C4-2B (cell line): ENCODE measurements around the gene DCLK1.
A peak's percentile ranks its signal among the peaks of the same experiment; 100 is the strongest.

ENCODE experiments used
- H3K27ac ChIP-seq: fragments of 450-650 bp; 2 replicates; pipeline ENCODE4 v1.5.1; 2017
- ZFX ChIP-seq: fragments of 450-650 bp; IDR thresholded peaks from 2 replicates; pipeline ENCODE4 v1.6.1; 2017
- TF ChIP-seq, protein P1 (sequence below): fragments of 450-650 bp; conservative IDR thresholded peaks from 2 replicates; pipeline ENCODE4 v1.5.1; 2017; ENCODE audit warnings: mild to moderate bottlenecking

DCLK1 gene

DNA sequence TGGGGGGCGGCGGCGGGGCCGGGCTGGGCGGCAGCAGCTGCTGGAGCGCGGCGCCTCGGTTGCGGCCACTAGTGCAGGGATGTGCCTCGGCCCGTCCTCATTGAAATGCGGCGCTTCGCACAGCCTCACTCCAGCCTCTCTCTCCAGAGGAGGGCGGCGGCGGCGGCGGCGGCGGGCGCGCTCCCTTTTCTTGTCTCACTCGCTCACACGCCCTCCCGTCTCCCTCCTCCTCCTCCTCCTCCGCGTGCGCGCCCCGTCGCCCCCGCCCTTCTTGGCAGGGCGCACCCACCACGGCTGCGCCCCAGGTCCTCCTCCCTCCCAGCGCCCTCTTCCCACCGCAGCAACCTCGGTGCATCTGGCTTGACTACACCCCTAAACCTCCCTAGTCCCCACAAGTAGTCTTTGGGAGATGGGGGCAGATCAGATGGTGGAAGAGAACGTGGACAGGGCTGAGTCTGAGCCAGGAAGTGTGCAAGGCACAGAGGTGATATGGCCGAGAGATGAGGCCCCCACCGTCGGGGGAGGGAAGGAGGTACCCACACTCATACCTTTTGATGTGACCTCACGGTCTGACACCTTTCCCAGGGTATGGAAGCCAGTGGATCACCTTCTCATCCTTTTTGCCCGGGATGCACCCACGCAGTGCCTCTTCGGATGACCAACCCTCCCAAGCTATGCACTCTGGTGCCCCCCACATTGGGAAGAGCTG is at the start of gene DCLK1:
TSS of gene DCLK1 (minus strand) at position 161 of the 709 bp plus-strand sequence.
- no peak for TF ChIP-seq ZFX
- TF ChIP-seq, protein P1, sequence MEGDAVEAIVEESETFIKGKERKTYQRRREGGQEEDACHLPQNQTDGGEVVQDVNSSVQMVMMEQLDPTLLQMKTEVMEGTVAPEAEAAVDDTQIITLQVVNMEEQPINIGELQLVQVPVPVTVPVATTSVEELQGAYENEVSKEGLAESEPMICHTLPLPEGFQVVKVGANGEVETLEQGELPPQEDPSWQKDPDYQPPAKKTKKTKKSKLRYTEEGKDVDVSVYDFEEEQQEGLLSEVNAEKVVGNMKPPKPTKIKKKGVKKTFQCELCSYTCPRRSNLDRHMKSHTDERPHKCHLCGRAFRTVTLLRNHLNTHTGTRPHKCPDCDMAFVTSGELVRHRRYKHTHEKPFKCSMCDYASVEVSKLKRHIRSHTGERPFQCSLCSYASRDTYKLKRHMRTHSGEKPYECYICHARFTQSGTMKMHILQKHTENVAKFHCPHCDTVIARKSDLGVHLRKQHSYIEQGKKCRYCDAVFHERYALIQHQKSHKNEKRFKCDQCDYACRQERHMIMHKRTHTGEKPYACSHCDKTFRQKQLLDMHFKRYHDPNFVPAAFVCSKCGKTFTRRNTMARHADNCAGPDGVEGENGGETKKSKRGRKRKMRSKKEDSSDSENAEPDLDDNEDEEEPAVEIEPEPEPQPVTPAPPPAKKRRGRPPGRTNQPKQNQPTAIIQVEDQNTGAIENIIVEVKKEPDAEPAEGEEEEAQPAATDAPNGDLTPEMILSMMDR, result no peak
- H3K27ac ChIP-seq, result no peak within 1 kb of the TSS

DNA sequence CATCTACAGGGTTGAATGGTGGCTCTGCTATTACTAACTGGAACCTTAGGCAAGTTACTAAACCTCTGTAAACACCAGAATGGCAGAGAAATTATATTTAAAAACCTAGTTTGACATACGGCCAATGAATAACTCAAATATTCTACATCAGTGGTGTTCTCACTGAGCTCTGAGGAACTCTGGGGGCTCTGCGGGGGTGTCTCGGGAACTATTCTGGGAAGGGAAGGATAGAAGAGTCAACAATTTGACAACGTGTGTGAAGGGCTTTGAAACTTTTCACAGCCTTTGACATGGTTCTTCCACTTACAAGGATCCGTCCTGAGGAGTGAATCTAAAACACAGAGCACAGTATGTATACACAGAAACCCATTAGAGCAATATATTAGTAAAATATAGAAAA is 44.4 kb upstream of the DCLK1 start:
- no peak for TF ChIP-seq ZFX
- TF ChIP-seq, protein P1, result no peak
- H3K27ac ChIP-seq, result no peak overlapping the region

DNA sequence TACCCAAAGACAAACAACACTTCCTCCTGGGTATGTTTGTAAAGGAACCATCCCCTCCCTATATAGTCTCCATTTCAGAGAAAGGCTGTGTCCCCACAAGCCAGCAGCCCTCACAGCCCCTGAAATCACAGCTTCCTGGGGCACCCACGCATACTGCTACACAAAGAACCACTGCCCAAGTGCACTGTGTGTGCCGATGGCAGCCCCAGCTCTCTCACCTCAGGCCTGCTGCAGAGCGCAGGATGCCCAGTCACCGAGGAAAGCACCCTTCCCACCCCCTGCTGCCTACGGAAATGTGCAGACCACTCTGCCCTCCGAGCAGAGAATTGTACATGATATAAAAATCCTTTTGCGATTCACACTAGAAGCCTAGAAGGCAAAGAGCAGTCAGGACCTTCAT is 43.7 kb upstream of the DCLK1 start:
- H3K27ac ChIP-seq, result no peak overlapping the region
- TF ChIP-seq, protein P1, result no peak
- TF ChIP-seq ZFX, result no peak

DNA sequence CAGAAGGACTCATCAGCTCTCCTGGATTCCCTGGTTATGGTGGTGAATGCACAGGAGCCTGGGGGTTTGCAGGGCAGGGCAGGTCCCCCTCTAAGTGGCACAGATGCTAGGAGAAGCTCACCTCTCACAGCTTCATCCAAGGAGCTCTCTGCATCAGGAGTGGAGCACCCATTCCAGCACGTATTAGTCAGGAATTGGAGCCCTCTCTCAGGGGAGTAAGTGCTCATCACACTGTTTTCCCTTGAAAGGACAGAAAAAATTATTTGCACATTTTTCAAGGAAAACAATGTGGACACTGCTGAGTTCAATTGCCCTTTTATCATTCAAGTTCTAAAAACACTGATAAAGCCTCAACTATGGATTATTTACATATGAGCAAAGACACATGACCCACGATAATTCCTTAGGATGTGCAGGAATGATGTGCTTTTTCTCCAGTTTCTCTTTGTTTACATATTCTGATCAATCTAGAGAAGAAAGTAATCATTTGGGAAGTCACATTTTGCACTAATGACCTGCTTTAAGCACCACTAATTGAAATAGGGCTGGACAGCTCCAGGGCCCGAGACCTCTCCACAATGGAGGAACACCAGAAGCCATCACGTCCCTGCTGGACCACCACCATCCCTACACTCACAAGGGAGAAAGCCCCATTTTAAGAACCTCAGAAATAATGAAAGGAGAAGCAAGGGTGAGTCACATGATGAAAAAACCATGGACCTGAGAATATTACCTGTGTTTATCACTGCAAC is 42.6 kb upstream of the DCLK1 start:
- H3K27ac ChIP-seq, result no peak overlapping the region
- TF ChIP-seq, protein P1, result no peak
- no peak for TF ChIP-seq ZFX

DNA sequence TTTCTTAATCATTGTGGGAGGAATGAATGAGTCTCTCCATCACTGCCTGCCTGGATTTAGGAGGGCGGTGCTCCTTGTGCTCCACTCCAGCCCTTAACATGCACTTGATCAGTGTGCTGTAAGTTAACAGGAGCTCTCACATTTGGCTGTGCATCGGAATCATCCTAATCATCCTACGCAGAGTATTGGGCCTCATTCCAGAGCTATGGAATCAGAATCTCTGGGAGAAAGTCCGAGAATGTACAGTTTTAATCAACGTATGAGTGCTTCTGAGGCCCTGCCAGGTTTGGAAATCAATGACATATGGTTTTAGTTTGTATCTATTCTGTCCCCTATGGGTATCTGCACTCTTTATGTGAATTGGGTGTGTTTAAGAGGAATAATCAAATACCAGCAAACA is 34.9 kb upstream of the DCLK1 start:
- TF ChIP-seq, protein P1, result no peak
- TF ChIP-seq ZFX, result no peak
- H3K27ac ChIP-seq, result no peak overlapping the region

DNA sequence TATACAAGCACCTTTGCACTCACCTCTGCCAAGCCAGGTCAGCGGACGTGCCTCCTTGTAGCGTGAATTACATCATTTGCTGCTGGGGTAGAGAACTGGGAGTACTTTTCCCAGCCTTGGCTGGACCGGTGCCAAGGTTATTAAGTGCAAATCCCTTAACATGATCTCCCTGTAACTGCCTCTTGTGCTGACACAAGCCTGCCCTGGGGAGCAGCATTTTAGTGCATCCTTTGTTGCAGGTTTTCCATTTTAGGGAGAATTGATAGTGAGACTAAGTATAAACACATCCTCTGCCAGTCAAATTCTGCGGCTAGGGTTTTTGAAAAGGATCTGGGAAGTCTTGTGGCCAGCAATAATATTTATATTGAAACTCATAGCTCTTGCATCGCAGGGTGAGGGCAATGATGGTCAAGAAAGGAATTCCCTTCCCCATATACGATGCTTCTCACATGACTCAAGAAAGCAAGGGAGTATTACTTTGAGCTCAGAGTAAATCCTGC is 32.7 kb upstream of the DCLK1 start:
- TF ChIP-seq, protein P1, result no peak
- TF ChIP-seq ZFX, result no peak
- peak overlapping the region; percentile 59; the same call in 1 of the 2 replicates for H3K27ac ChIP-seq

DNA sequence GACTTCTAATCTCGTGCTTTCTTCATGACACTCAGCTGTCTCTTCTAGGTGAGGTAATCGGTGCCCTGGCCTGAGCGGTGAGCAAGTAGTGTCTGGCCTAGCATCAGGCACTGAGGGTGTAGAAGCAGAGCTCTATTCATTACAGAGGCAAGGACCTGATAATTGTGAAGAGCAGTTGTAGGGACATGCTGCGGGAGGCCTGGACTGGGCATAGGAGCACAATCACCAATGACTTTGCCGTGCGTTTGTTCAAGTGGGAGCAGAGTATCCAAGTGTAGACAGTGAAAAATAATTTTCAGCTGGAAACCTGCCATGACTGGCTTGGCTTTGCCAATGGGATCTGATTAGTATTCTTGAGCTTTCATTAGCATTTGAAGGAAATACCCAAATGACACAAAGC is 32.1 kb upstream of the DCLK1 start:
- no peak for TF ChIP-seq ZFX
- TF ChIP-seq, protein P1, result no peak
- H3K27ac ChIP-seq, result peak overlapping the region; percentile 59; the same call in 1 of the 2 replicates
